Keratinocyte (primary cell): ENCODE data around the gene FAM13A. TPM values are rescaled to one million over a fixed set of nuclear protein-coding genes. Genes with fewer than 3 reads are reported as not detected.

Experiments
- DNase-seq: peaks from one replicate; pipeline ENCODE4 v3.0.0-alpha.2; 2011; ENCODE audit warnings: low read depth, missing footprints, low spot score
- FAIRE-seq: peaks from 2 replicates; lab custom pipeline; 2011; peaks lifted over from hg19 to GRCh38; lab: Jason Lieb, UNC
- H2AFZ ChIP-seq: 2 replicates; pipeline ENCODE4 v1.6.0; 2012; ENCODE audit warnings: low read length, control low read depth, inconsistent platforms; ENCODE audit not compliant: control insufficient read depth
- H3K27ac ChIP-seq: 2 replicates; pipeline ENCODE4 v1.5.1; 2011; ENCODE audit warnings: low read length; ENCODE audit not compliant: control insufficient read depth, insufficient read depth
- H3K27me3 ChIP-seq: 3 replicates; pipeline ENCODE4 v1.6.0; 2011; ENCODE audit warnings: low read length; ENCODE audit not compliant: control insufficient read depth, insufficient read depth; ENCODE audit errors: extremely low read depth
- H3K36me3 ChIP-seq, 2 experiments: 2 replicates in 1 of 2; 3 replicates in 1 of 2; pipeline ENCODE4 v1.5.1; 2011; ENCODE audit warnings: low read length in 2 of 2, mild to moderate bottlenecking in 1 of 2; ENCODE audit not compliant: control insufficient read depth in 2 of 2, insufficient read depth in 2 of 2; ENCODE audit errors: extremely low read depth in 1 of 2
- H3K4me1 ChIP-seq: 3 replicates; pipeline ENCODE4 v1.5.1; 2011; ENCODE audit warnings: low read length; ENCODE audit not compliant: control insufficient read depth, insufficient read depth; ENCODE audit errors: extremely low read depth
- H3K4me2 ChIP-seq: 3 replicates; pipeline ENCODE4 v1.6.0; 2011; ENCODE audit warnings: low read depth, low read length; ENCODE audit not compliant: control insufficient read depth, insufficient read depth; ENCODE audit errors: extremely low read depth
- H3K4me3 ChIP-seq, 3 experiments: fragments of 200-600 bp in 1 of 3; sonication (generic) in 1 of 3; 2 replicates in 2 of 3; 3 replicates in 1 of 3; pipeline ENCODE4 v1.5.1; 2011 to 2016; ENCODE audit warnings: low read length in 3 of 3, mild to moderate bottlenecking in 3 of 3, control low read depth in 2 of 3, inconsistent platforms in 1 of 3, low read depth in 1 of 3, mixed read lengths in 1 of 3, mixed run types in 1 of 3, moderate library complexity in 1 of 3; ENCODE audit not compliant: control insufficient read depth in 2 of 3, insufficient read depth in 2 of 3; ENCODE audit errors: extremely low read depth in 1 of 3
- H3K79me2 ChIP-seq: 2 replicates; pipeline ENCODE4 v1.6.0; 2012; ENCODE audit warnings: low read length; ENCODE audit not compliant: control insufficient read depth, insufficient read depth
- H3K9ac ChIP-seq: 3 replicates; pipeline ENCODE4 v1.6.0; 2011; ENCODE audit warnings: low read length; ENCODE audit not compliant: control insufficient read depth, insufficient read depth; ENCODE audit errors: extremely low read depth
- H3K9me1 ChIP-seq: 3 replicates; pipeline ENCODE4 v1.6.0; 2011; ENCODE audit warnings: low read length; ENCODE audit not compliant: control insufficient read depth, insufficient read depth; ENCODE audit errors: extremely low read depth
- H3K9me3 ChIP-seq: 2 replicates; pipeline ENCODE4 v1.5.1; 2012; ENCODE audit warnings: low read depth, low read length; ENCODE audit not compliant: control insufficient read depth
- H4K20me1 ChIP-seq: 3 replicates; pipeline ENCODE4 v1.6.0; 2011; ENCODE audit warnings: low read length; ENCODE audit not compliant: control insufficient read depth, insufficient read depth; ENCODE audit errors: extremely low read depth
- CTCF ChIP-seq, 3 experiments: IDR thresholded peaks in 1 of 3; conservative IDR thresholded peaks in 1 of 3; optimal IDR thresholded peaks in 1 of 3; 2 replicates in 2 of 3; 3 replicates in 1 of 3; pipeline versions ENCODE3 to v1.5.1; 2011; ENCODE audit warnings: low read length in 3 of 3, mild to moderate bottlenecking in 3 of 3, moderate library complexity in 2 of 3, control low read depth in 1 of 3, inconsistent platforms in 1 of 3; ENCODE audit not compliant: insufficient read depth in 2 of 3; ENCODE audit errors: extremely low read depth in 1 of 3
- EZH2 ChIP-seq: IDR thresholded peaks from one replicate; pipeline ENCODE4 v1.6.1; 2012; ENCODE audit warnings: inconsistent platforms, mild to moderate bottlenecking, low read length, moderate library complexity
- dilution Hi-C: fragments of 300-500 bp; cut with MboI; formaldehyde crosslinking; loops from one replicate; pipeline ENCODE4 v1.7.0; 2020; ENCODE audit warnings: low sequenced_read_pairs; ENCODE audit not compliant: extremely low pct_ligation_motif_present
- polyA plus RNA-seq, 5 experiments: library from polyadenylated mRNA; depleted of rRNA in 3 of 5; stranded (reverse) in 3 of 5; stranded (forward) in 1 of 5; unstranded in 1 of 5; fragments of >200 nt; gene quantifications; 1 replicate in 1 of 5; 2 replicates in 3 of 5; 3 replicates in 1 of 5; pipeline versions ENCODE4 v1.2.1 to v1.2.3, GENCODE V29; 2011 to 2012; ENCODE audit warnings: missing spikeins in 2 of 5, low read depth in 1 of 5, low replicate concordance in 1 of 5

The FAM13A gene
- polyA plus RNA-seq, 1 donor (not counting 4 experiments of a cell fraction or from before 2014, with no cell fraction given), result 6.0 TPM

- H3K27me3 ChIP-seq, result no peaks in the 10 kb centered on the region
- no peaks in the 10 kb centered on the region for H3K36me3 ChIP-seq
- H2AFZ ChIP-seq, result no peak overlapping the region
- H3K9me1 ChIP-seq, result no peaks in the 10 kb centered on the region
- H3K79me2 ChIP-seq, result no peaks in the 10 kb centered on the region
- H3K27ac ChIP-seq, result no peak overlapping the region
- H3K9ac ChIP-seq, result no peak overlapping the region
- no peak for TF ChIP-seq CTCF (optimal IDR thresholded peaks at IDR 0.05 in 1 of 3, IDR thresholded peaks at IDR 0.05 in 1 of 3, conservative IDR thresholded peaks at IDR 0.05 in 1 of 3; ENCODE audit: extremely low read depth in 1 of 3, insufficient read depth in 2 of 3, low read length in 3 of 3)
- no peak for TF ChIP-seq EZH2
- H3K4me3 ChIP-seq, result no peak overlapping the region
- DNase-seq (no peak), FAIRE-seq (no peak)
- dilution Hi-C loops, result no loop called here
- no peaks in the 10 kb centered on the region for H4K20me1 ChIP-seq
- no peak overlapping the region for H3K4me2 ChIP-seq
- no peaks in the 10 kb centered on the region for H3K4me1 ChIP-seq
- no peaks in the 10 kb centered on the region for H3K9me3 ChIP-seq
Measured at GRCh38 chr4:89009761-89010369, 47.1 kb downstream of the FAM13A start.

GRCh38 chr4:89009115-89009514 lies 47.9 kb downstream of the FAM13A start:
- no peak overlapping the region for H3K4me3 ChIP-seq
- H3K27me3 ChIP-seq, result no peaks in the 10 kb centered on the region

More at GRCh38 chr4:89009115-89009514, 47.9 kb downstream of the FAM13A start:
- dilution Hi-C loops, result no loop called here
- no peak for DNase-seq
- Histone ChIP-seq H4K20me1 (no peaks in the 10 kb centered on the region), H3K9ac (no peak overlapping the region), H2AFZ (no peak overlapping the region), H3K9me1 (no peaks in the 10 kb centered on the region), H3K79me2 (no peaks in the 10 kb centered on the region), H3K9me3 (no peaks in the 10 kb centered on the region), H3K36me3 (no peaks in the 10 kb centered on the region), H3K4me1 (no peaks in the 10 kb centered on the region), H3K4me2 (no peak overlapping the region), H3K27ac (no peak overlapping the region)
- no peak for TF ChIP-seq EZH2
- no peak for TF ChIP-seq CTCF (optimal IDR thresholded peaks at IDR 0.05 in 1 of 3, IDR thresholded peaks at IDR 0.05 in 1 of 3, conservative IDR thresholded peaks at IDR 0.05 in 1 of 3; ENCODE audit: extremely low read depth in 1 of 3, insufficient read depth in 2 of 3, low read length in 3 of 3)
- FAIRE-seq, result no peak
